ENCODE results near the gene VARS1.
A peak's percentile ranks its signal among the peaks of the same experiment; 100 is the strongest.

The VARS1 gene

DNA sequence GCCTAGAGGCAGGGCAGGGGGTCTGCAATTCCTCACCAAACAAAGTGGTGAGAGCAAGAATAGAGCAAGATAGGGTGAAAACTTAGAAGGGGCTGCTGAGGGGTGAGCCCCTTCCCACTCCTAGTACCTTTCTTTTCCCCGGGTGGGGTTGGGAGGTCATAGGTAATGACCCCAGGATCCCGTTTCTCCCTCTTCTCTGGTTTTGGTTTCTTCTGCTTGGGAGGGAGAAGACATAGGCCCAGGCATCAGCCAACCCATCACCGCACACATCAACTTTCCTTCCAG, 3.5 kb downstream of the VARS1 start:
- H3K4me3 ChIP-seq (ENCODE audit: low read length): no peak overlapping the region
- H3K27me3 ChIP-seq (replicated peaks; ENCODE audit: insufficient read depth, low read length): no peaks in the 10 kb centered on the region
- H3K9ac ChIP-seq (ENCODE audit: low read length): no peak overlapping the region
- no peaks in the 10 kb centered on the region for H3K9me3 ChIP-seq (replicated peaks; ENCODE audit: insufficient read depth, low read length)
- TF ChIP-seq EZH2phosphoT487 (IDR thresholded peaks at IDR 0.05; ENCODE audit: low read length) (no peak), EZH2 (optimal IDR thresholded peaks at IDR 0.05; ENCODE audit: low read depth, low read length) (no peak)
- TF ChIP-seq, protein P1, sequence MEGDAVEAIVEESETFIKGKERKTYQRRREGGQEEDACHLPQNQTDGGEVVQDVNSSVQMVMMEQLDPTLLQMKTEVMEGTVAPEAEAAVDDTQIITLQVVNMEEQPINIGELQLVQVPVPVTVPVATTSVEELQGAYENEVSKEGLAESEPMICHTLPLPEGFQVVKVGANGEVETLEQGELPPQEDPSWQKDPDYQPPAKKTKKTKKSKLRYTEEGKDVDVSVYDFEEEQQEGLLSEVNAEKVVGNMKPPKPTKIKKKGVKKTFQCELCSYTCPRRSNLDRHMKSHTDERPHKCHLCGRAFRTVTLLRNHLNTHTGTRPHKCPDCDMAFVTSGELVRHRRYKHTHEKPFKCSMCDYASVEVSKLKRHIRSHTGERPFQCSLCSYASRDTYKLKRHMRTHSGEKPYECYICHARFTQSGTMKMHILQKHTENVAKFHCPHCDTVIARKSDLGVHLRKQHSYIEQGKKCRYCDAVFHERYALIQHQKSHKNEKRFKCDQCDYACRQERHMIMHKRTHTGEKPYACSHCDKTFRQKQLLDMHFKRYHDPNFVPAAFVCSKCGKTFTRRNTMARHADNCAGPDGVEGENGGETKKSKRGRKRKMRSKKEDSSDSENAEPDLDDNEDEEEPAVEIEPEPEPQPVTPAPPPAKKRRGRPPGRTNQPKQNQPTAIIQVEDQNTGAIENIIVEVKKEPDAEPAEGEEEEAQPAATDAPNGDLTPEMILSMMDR (IDR thresholded peaks at IDR 0.05; ENCODE audit: low read length): no peak
- no peaks in the 10 kb centered on the region for H4K20me1 ChIP-seq (ENCODE audit: insufficient read depth, low read length)
- no peaks in the 10 kb centered on the region; the same call in 1 of the 2 replicates for H3K36me3 ChIP-seq (replicated peaks; ENCODE audit: insufficient read depth, low read length)
- DNase-seq: no peak
- H3K27ac ChIP-seq (ENCODE audit: low read length): peak overlapping the region; percentile 26; the same call in 1 of the 2 replicates
- peaks cover 44% of the 10 kb centered on the region for H3F3A ChIP-seq (ENCODE audit: insufficient read depth, low read length)
- peaks cover 67% of the 10 kb centered on the region for H3K79me2 ChIP-seq (ENCODE audit: low read length)
- H2AFZ ChIP-seq (ENCODE audit: low read length): no peak overlapping the region
- no peaks in the 10 kb centered on the region for H3K9me2 ChIP-seq (replicated peaks; ENCODE audit: insufficient read depth, low read length)
- H3K4me2 ChIP-seq (ENCODE audit: low read depth, low read length): no peak overlapping the region
- peaks cover 19% of the 10 kb centered on the region for H3K4me1 ChIP-seq (ENCODE audit: low read length)

DNA sequence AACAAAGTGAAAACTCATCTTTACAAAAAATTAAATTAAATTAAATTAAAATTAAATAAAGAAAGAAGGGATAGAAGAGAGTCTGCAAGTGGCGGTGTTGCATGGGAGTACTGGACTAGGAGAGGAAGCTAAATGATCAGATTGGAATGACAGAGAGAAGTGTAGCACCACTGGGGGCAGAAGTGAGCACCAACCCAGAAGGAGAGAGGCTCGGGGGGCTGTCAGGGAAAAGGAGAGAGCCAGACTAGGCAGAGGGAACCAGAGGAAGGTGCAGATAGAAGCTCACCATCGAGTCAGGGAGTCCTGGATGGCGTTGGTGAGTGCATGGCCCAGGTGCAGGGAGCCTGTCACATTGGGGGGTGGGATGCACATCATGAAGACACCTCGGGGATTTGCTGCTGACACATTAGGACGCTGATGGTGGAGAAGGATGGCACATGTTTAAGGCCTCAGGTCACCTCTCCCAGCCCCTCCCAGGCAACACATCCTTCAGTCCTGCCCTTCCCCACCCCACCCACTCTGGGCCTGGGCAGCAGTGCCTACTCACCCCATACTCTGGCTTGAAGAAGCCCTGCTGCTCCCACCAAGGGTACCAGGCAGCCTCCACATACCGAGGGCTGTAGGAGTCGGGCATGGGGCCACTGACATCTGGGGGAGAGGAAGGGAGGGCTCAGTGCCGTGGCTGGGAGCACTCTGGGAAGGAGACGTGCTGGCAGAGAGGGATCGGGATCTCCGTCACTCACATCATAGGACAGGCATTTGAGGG, 4.0 kb downstream of the VARS1 start:
- Histone ChIP-seq H3K9me2 (replicated peaks; ENCODE audit: insufficient read depth, low read length) (no peaks in the 10 kb centered on the region), H4K20me1 (ENCODE audit: insufficient read depth, low read length) (no peaks in the 10 kb centered on the region), H3K79me2 (ENCODE audit: low read length) (peaks cover 72% of the 10 kb centered on the region), H2AFZ (ENCODE audit: low read length) (no peak overlapping the region), H3K4me3 (ENCODE audit: low read length) (no peak overlapping the region), H3K27me3 (replicated peaks; ENCODE audit: insufficient read depth, low read length) (no peaks in the 10 kb centered on the region), H3K9me3 (replicated peaks; ENCODE audit: insufficient read depth, low read length) (no peaks in the 10 kb centered on the region), H3K4me1 (ENCODE audit: low read length) (peaks cover 19% of the 10 kb centered on the region), H3K9ac (ENCODE audit: low read length) (no peak overlapping the region), H3K36me3 (replicated peaks; ENCODE audit: insufficient read depth, low read length) (no peaks in the 10 kb centered on the region; the same call in 1 of the 2 replicates), H3K4me2 (ENCODE audit: low read depth, low read length) (no peak overlapping the region), H3F3A (ENCODE audit: insufficient read depth, low read length) (peaks cover 38% of the 10 kb centered on the region), H3K27ac (ENCODE audit: low read length) (peak overlapping the region; percentile 26; the same call in 1 of the 2 replicates)
- TF ChIP-seq, protein P1 (IDR thresholded peaks at IDR 0.05; ENCODE audit: low read length): peak; percentile 50
- TF ChIP-seq EZH2phosphoT487 (IDR thresholded peaks at IDR 0.05; ENCODE audit: low read length) (no peak), EZH2 (optimal IDR thresholded peaks at IDR 0.05; ENCODE audit: low read depth, low read length) (no peak)
- DNase-seq: no peak

DNA sequence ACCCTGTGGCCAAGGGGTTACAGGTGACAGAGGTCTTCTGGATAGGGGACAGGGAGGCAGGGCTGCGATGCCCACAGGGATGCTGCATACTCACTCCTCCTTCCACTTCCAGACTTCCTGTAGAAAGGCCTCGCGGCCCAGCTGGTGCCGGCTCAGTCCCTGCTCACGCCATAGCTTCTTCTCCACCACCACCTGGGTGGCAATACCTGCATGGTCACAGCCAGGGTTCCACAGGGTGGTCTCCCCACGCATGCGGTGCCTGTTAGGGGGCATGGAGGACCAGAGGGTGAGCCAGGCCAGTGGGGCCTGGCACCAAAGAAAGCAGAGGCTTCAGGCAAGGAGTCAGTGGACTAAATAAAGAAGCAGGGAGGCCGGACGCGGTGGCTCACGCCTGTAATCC, 10.1 kb downstream of the VARS1 start:
- TF ChIP-seq EZH2 (optimal IDR thresholded peaks at IDR 0.05; ENCODE audit: low read depth, low read length): no peak
- TF ChIP-seq EZH2phosphoT487 (IDR thresholded peaks at IDR 0.05; ENCODE audit: low read length): no peak
- TF ChIP-seq, protein P1 (IDR thresholded peaks at IDR 0.05; ENCODE audit: low read length): no peak
- H3K36me3 ChIP-seq (replicated peaks; ENCODE audit: insufficient read depth, low read length): peaks cover 21% of the 10 kb centered on the region
- H3K79me2 ChIP-seq (ENCODE audit: low read length): peaks cover 73% of the 10 kb centered on the region

More for the DNA sequence above, 10.1 kb downstream of the VARS1 start:
- Histone ChIP-seq H3K4me1 (ENCODE audit: low read length) (peaks cover 8% of the 10 kb centered on the region), H3K9ac (ENCODE audit: low read length) (no peak overlapping the region), H4K20me1 (ENCODE audit: insufficient read depth, low read length) (no peaks in the 10 kb centered on the region), H3K27ac (ENCODE audit: low read length) (no peak overlapping the region), H3K4me3 (ENCODE audit: low read length) (no peak overlapping the region), H3K9me3 (replicated peaks; ENCODE audit: insufficient read depth, low read length) (no peaks in the 10 kb centered on the region), H3K4me2 (ENCODE audit: low read depth, low read length) (no peak overlapping the region), H3K9me2 (replicated peaks; ENCODE audit: insufficient read depth, low read length) (no peaks in the 10 kb centered on the region), H2AFZ (ENCODE audit: low read length) (no peak overlapping the region), H3F3A (ENCODE audit: insufficient read depth, low read length) (peaks cover 14% of the 10 kb centered on the region), H3K27me3 (replicated peaks; ENCODE audit: insufficient read depth, low read length) (no peaks in the 10 kb centered on the region)
- DNase-seq: no peak

All from MM.1S (cell line).